B cell (primary cell): Measurements from ENCODE around the gene B4GALT5.

ENCODE experiments used
- EZH2 ChIP-seq: IDR thresholded peaks from 2 replicates; pipeline ENCODE4 v1.6.1; 2012; ENCODE audit warnings: borderline replicate concordance, low read depth, mild to moderate bottlenecking, moderate library complexity, low read length; ENCODE audit not compliant: insufficient read depth, poor library complexity, severe bottlenecking
- TF ChIP-seq, protein P1 (sequence below): fragments of 200-600 bp; IDR thresholded peaks from one replicate; pipeline ENCODE4 v1.8.0; 2022; ENCODE audit warnings: antibody characterized with exemption, mild to moderate bottlenecking

DNA sequence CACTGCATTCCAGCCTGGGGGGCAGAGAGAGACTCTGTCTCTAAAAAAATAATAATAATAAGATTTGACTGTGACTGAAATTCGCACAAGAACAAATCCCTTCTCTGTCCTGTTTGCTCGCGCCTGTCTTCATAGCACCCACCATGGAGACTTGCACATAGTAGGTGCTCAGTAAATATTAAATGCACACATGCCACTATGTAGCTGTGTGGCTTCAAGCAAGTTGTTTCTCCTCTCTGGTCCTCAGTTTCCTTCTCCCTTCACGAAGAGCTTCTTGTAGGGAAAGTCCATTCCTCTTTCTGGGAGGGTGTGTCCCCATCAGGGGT is 130.4 kb downstream of the B4GALT5 start:
- TF ChIP-seq, protein P1, sequence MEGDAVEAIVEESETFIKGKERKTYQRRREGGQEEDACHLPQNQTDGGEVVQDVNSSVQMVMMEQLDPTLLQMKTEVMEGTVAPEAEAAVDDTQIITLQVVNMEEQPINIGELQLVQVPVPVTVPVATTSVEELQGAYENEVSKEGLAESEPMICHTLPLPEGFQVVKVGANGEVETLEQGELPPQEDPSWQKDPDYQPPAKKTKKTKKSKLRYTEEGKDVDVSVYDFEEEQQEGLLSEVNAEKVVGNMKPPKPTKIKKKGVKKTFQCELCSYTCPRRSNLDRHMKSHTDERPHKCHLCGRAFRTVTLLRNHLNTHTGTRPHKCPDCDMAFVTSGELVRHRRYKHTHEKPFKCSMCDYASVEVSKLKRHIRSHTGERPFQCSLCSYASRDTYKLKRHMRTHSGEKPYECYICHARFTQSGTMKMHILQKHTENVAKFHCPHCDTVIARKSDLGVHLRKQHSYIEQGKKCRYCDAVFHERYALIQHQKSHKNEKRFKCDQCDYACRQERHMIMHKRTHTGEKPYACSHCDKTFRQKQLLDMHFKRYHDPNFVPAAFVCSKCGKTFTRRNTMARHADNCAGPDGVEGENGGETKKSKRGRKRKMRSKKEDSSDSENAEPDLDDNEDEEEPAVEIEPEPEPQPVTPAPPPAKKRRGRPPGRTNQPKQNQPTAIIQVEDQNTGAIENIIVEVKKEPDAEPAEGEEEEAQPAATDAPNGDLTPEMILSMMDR: no peak
- TF ChIP-seq EZH2: no peak
